Peyer's patch (tissue), 4 donors: ENCODE results near the gene NPLOC4. TPM values are rescaled to one million over a fixed set of nuclear protein-coding genes. Genes with fewer than 3 reads are reported as not detected.

ENCODE experiments used
- DNase-seq, 3 donors: peaks; one replicate each; pipeline ENCODE4 v3.0.0-alpha.2; 2017 to 2019
- H3K27ac ChIP-seq, 4 donors: fragments of 200-600 bp; sonication (generic); one replicate each; pipeline ENCODE4 v1.5.1; 2016 to 2019
- H3K27me3 ChIP-seq, 2 donors: fragments of 200-600 bp; sonication (generic); one replicate each; pipeline ENCODE4 v1.5.1; 2019
- H3K36me3 ChIP-seq, 3 donors: fragments of 200-600 bp; sonication (generic); one replicate each; pipeline ENCODE4 v1.5.1; 2016 to 2019
- H3K4me1 ChIP-seq, 4 donors: fragments of 200-600 bp; sonication (generic); one replicate each; pipeline ENCODE4 v1.5.1; 2016 to 2019
- H3K4me3 ChIP-seq, 4 donors: fragments of 200-600 bp; sonication (generic); 1 replicate in 3 of 4; 2 replicates in 1 of 4; pipeline ENCODE4 v1.5.1; 2016 to 2019; ENCODE audit warnings: mild to moderate bottlenecking in 1 of 4
- H3K9me3 ChIP-seq, 4 donors: fragments of 200-600 bp; sonication (generic); one replicate each; pipeline ENCODE4 v1.5.1; 2016 to 2019; ENCODE audit warnings: mild to moderate bottlenecking in 1 of 4
- CTCF ChIP-seq, 6 experiments: fragments of 450-650 bp in 4 of 6; fragments of 200-600 bp in 2 of 6; sonication (generic) in 1 of 6; IDR thresholded peaks; one replicate each; pipeline ENCODE4 v1.5.1; 2017 to 2019; ENCODE audit warnings: antibody characterized with exemption in 6 of 6, mild to moderate bottlenecking in 3 of 6, moderate library complexity in 1 of 6
- POLR2A ChIP-seq, 2 donors: fragments of 450-650 bp; IDR thresholded peaks; one replicate each; pipeline ENCODE4 v1.5.1; 2017; ENCODE audit warnings: antibody characterized with exemption in 2 of 2, mild to moderate bottlenecking in 2 of 2, moderate library complexity in 2 of 2
- total RNA-seq, 4 donors: library from RNA; depleted of rRNA; stranded (reverse); fragments of >200 nt; gene quantifications; one replicate each; pipeline ENCODE4 v1.1.0, GENCODE V29; 2016

NPLOC4 gene
- total RNA-seq, 4 donors from 2014 or later: 77.2 to 911 (median 122) TPM

GRCh38 chr17:81683208-81683583 lies 46.3 kb upstream of the NPLOC4 start:
- H3K27me3 ChIP-seq: no peaks in the 10 kb centered on the region
- no peak for DNase-seq
- peak overlapping the region; percentile 90 to 99 (median 97) for H3K4me3 ChIP-seq
- H3K27ac ChIP-seq: peak overlapping the region; percentile 80 to 89 (median 88)
- H3K36me3 ChIP-seq: peaks cover 0 to 33% (median 0%) of the 10 kb centered on the region in 3 donors
- TF ChIP-seq POLR2A (IDR thresholded peaks at IDR 0.05): no peak
- no peak for TF ChIP-seq CTCF (IDR thresholded peaks at IDR 0.05)
- peaks cover 0 to 26% (median 20%) of the 10 kb centered on the region in 4 donors for H3K4me1 ChIP-seq
- no peaks in the 10 kb centered on the region for H3K9me3 ChIP-seq

GRCh38 chr17:81682565-81683207 lies 45.8 kb upstream of the NPLOC4 start:
- Histone ChIP-seq H3K27me3 (no peaks in the 10 kb centered on the region), H3K4me1 (peaks cover 0 to 26% (median 20%) of the 10 kb centered on the region in 4 donors), H3K4me3 (peak overlapping the region; percentile 90 to 99 (median 97)), H3K27ac (peak overlapping the region; percentile 80 to 89 (median 88)), H3K9me3 (no peaks in the 10 kb centered on the region), H3K36me3 (peaks cover 0 to 28% (median 0%) of the 10 kb centered on the region in 3 donors)
- TF ChIP-seq POLR2A (IDR thresholded peaks at IDR 0.05): no peak
- TF ChIP-seq CTCF (IDR thresholded peaks at IDR 0.05): no peak
- peak in 1 of 3 donors; percentile 37 for DNase-seq

GRCh38 chr17:81681672-81682071 lies 44.8 kb upstream of the NPLOC4 start:
- no peak overlapping the region for H3K27ac ChIP-seq
- peaks cover 0 to 18% (median 0%) of the 10 kb centered on the region in 3 donors for H3K36me3 ChIP-seq

GRCh38 chr17:81680150-81680549 lies 43.2 kb upstream of the NPLOC4 start:
- TF ChIP-seq CTCF (IDR thresholded peaks at IDR 0.05) (no peak), POLR2A (IDR thresholded peaks at IDR 0.05) (no peak)

More at GRCh38 chr17:81681672-81682071, 44.8 kb upstream of the NPLOC4 start:
- peak in 1 of 3 donors; percentile 44 for DNase-seq
- TF ChIP-seq CTCF (IDR thresholded peaks at IDR 0.05) (no peak), POLR2A (IDR thresholded peaks at IDR 0.05) (no peak)
- Histone ChIP-seq H3K27me3 (no peaks in the 10 kb centered on the region), H3K4me3 (no peak overlapping the region), H3K4me1 (peaks cover 0 to 26% (median 20%) of the 10 kb centered on the region in 4 donors), H3K9me3 (no peaks in the 10 kb centered on the region)

GRCh38 chr17:81676906-81677305 lies 40.0 kb upstream of the NPLOC4 start:
- H3K4me3 ChIP-seq: no peak overlapping the region
- DNase-seq: no peak
- no peaks in the 10 kb centered on the region for H3K27me3 ChIP-seq
- no peak overlapping the region for H3K27ac ChIP-seq
- peaks cover 0 to 29% (median 0%) of the 10 kb centered on the region in 3 donors for H3K36me3 ChIP-seq
- H3K4me1 ChIP-seq: peaks cover 0 to under 1% (median 0%) of the 10 kb centered on the region in 4 donors
- TF ChIP-seq CTCF (IDR thresholded peaks at IDR 0.05) (no peak), POLR2A (IDR thresholded peaks at IDR 0.05) (no peak)
- H3K9me3 ChIP-seq: no peaks in the 10 kb centered on the region

More at GRCh38 chr17:81680150-81680549, 43.2 kb upstream of the NPLOC4 start:
- H3K4me3 ChIP-seq: no peak overlapping the region
- no peaks in the 10 kb centered on the region for H3K27me3 ChIP-seq
- H3K27ac ChIP-seq: no peak overlapping the region
- H3K4me1 ChIP-seq: peaks cover 0 to 18% (median 13%) of the 10 kb centered on the region in 4 donors
- H3K9me3 ChIP-seq: no peaks in the 10 kb centered on the region
- DNase-seq: peak in 1 of 3 donors; percentile 45
- H3K36me3 ChIP-seq: peaks cover 0 to 7% (median 0%) of the 10 kb centered on the region in 3 donors
